Measurements from ENCODE around the gene ZNF595.

DNA sequence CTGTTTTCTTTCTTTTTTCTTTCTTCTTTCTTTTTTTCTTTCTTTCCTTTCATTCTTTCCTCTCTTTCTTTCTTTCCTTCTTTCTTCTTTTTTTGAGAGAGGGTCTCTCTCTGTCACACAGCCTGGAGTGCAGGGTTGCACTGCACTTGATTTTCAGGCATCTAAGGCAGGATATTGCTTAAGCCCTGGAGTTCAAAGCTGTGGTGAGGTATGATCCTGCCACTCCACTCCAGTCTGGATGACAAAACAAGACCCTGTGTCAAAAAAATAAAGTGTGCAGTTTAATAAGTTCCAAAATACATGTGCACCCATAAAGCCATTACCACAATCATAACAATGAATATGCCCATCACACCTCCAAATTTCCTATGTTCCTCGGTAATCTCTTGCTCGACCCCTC lies 60.6 kb downstream of the ZNF595 start:
- TF ChIP-seq CTCF (IDR thresholded peaks at IDR 0.05): no peak
- TF ChIP-seq ZFX (IDR thresholded peaks at IDR 0.05; ENCODE audit: borderline replicate concordance): no peak
